ENCODE measurements around the gene CFAP97D2.

The CFAP97D2 gene

GRCh38 chr13:114256547-114256946 lies 77.5 kb downstream of the CFAP97D2 start:
- no peak overlapping the region for H3K4me3 ChIP-seq (replicated peaks; ENCODE audit: low read depth, low read length)
- no peak for TF ChIP-seq CTCF (IDR thresholded peaks at IDR 0.05; ENCODE audit: low read depth, low read length, missing control alignments)
- DNase-seq (ENCODE audit: extremely low read depth, low read depth): no peak

DNA sequence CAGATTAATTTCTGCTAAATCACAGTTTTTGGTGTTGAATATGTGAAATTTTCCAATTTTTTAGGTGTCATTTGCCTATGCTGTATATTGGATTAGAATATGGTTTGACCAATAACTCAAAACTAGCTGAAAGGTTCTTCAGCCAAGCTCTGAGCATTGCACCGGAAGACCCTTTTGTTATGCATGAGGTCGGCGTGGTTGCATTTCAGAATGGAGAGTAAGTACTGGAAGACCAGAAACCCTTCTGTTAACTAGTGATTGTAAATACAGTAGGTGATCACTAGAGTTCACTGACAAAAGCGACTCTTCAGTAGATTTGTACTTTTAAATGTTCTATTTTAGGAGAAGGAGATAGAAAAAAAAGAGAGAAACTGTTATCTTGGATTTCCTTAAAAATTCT lies 78.0 kb downstream of the CFAP97D2 start:
- DNase-seq (ENCODE audit: extremely low read depth, low read depth): no peak

GRCh38 chr13:114258589-114258988 lies 79.5 kb downstream of the CFAP97D2 start:
- no peak for DNase-seq (ENCODE audit: extremely low read depth, low read depth)
- TF ChIP-seq CTCF (IDR thresholded peaks at IDR 0.05; ENCODE audit: low read depth, low read length, missing control alignments): no peak
- no peak overlapping the region for H3K4me3 ChIP-seq (replicated peaks; ENCODE audit: low read depth, low read length)

More for the DNA sequence above, 78.0 kb downstream of the CFAP97D2 start:
- TF ChIP-seq CTCF (IDR thresholded peaks at IDR 0.05; ENCODE audit: low read depth, low read length, missing control alignments): no peak
- no peak overlapping the region for H3K4me3 ChIP-seq (replicated peaks; ENCODE audit: low read depth, low read length)

- H3K4me3 ChIP-seq (replicated peaks; ENCODE audit: low read depth, low read length): no peak overlapping the region
- DNase-seq (ENCODE audit: extremely low read depth, low read depth): no peak
- no peak for TF ChIP-seq CTCF (IDR thresholded peaks at IDR 0.05; ENCODE audit: low read depth, low read length, missing control alignments)
Measured at GRCh38 chr13:114259374-114259773, 80.3 kb downstream of the CFAP97D2 start.

- TF ChIP-seq CTCF (IDR thresholded peaks at IDR 0.05; ENCODE audit: low read depth, low read length, missing control alignments): no peak
- no peak for DNase-seq (ENCODE audit: extremely low read depth, low read depth)
- H3K4me3 ChIP-seq (replicated peaks; ENCODE audit: low read depth, low read length): no peak overlapping the region
Measured at GRCh38 chr13:114259974-114260373, 80.9 kb downstream of the CFAP97D2 start.

DNA sequence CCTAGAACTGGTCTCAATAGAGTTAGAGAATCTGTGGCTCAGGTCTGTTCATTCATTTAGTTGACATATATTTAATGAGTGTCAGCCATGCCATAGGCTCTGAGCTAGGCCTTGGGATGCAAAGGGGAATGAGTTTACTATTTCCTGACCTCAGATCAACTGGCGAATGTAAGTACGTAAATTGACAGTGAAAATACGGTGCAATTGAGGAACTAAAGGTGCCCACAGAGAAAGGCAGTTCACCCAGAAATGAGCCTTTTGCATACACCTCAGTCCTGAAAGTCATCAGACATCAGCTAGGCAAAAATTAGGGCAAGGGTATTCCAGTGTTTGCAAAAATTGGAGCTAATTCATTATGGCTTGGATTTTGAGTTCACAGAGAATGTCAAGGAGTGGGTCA lies 81.8 kb downstream of the CFAP97D2 start:
- no peak for TF ChIP-seq CTCF (IDR thresholded peaks at IDR 0.05; ENCODE audit: low read depth, low read length, missing control alignments)
- DNase-seq (ENCODE audit: extremely low read depth, low read depth): no peak
- H3K4me3 ChIP-seq (replicated peaks; ENCODE audit: low read depth, low read length): no peak overlapping the region

- H3K4me3 ChIP-seq (replicated peaks; ENCODE audit: low read depth, low read length): no peak overlapping the region
- TF ChIP-seq CTCF (IDR thresholded peaks at IDR 0.05; ENCODE audit: low read depth, low read length, missing control alignments): no peak
- DNase-seq (ENCODE audit: extremely low read depth, low read depth): no peak
Measured at GRCh38 chr13:114261328-114261965, 82.4 kb downstream of the CFAP97D2 start.
